NCI-H526 treated with DMSO at 0.1 percent for 48 hours (cell line): ENCODE results near the gene GSK3B.

Experiments used
- DNase-seq: peaks from one replicate; lab custom pipeline; 2025; lab: John Stamatoyannopoulos, UW

GSK3B gene

GRCh38 chr3:120095979-120096426 is 1.8 kb upstream of the GSK3B start:
- no peak for DNase-seq

GRCh38 chr3:120095226-120095978 is 1.2 kb upstream of the GSK3B start:
- DNase-seq: peak; percentile 75

GRCh38 chr3:120094776-120095225 is 554 bp upstream of the GSK3B start:
- DNase-seq: peak; percentile 99

GRCh38 chr3:120093119-120093910 is 932 bp downstream of the GSK3B start:
- peak; percentile 41 for DNase-seq

- DNase-seq: no peak
Observed at GRCh38 chr3:120092474-120092873, 1.8 kb downstream of the GSK3B start.

- no peak for DNase-seq
Observed at GRCh38 chr3:120090422-120090821, 3.8 kb downstream of the GSK3B start.

GRCh38 chr3:120089089-120089488 is 5.2 kb downstream of the GSK3B start:
- DNase-seq: no peak

GRCh38 chr3:120088622-120089021 is 5.6 kb downstream of the GSK3B start:
- DNase-seq: no peak

GRCh38 chr3:120081719-120082118 is 12.5 kb downstream of the GSK3B start:
- no peak for DNase-seq

GRCh38 chr3:120080836-120081235 is 13.4 kb downstream of the GSK3B start:
- no peak for DNase-seq

- no peak for DNase-seq
Observed at GRCh38 chr3:120077731-120078130, 16.5 kb downstream of the GSK3B start.

- no peak for DNase-seq
Observed at GRCh38 chr3:120072867-120073525, 21.3 kb downstream of the GSK3B start.

GRCh38 chr3:120071259-120071658 is 23.0 kb downstream of the GSK3B start:
- DNase-seq: no peak

- DNase-seq: no peak
Observed at GRCh38 chr3:120070263-120070981, 23.8 kb downstream of the GSK3B start.

GRCh38 chr3:120067083-120067482 is 27.2 kb downstream of the GSK3B start:
- DNase-seq: no peak

- DNase-seq: no peak
Observed at GRCh38 chr3:120066634-120067033, 27.6 kb downstream of the GSK3B start.

GRCh38 chr3:120064641-120065040 is 29.6 kb downstream of the GSK3B start:
- no peak for DNase-seq

- DNase-seq: no peak
Observed at GRCh38 chr3:120062474-120062873, 31.8 kb downstream of the GSK3B start.

- DNase-seq: no peak
Observed at GRCh38 chr3:120059081-120059864, 35.0 kb downstream of the GSK3B start.

- DNase-seq: no peak
Observed at GRCh38 chr3:120057626-120058025, 36.6 kb downstream of the GSK3B start.

- no peak for DNase-seq
Observed at GRCh38 chr3:120057029-120057428, 37.2 kb downstream of the GSK3B start.
